Glomerular endothelial cell (primary cell): ENCODE results near the gene NCBP2L. TPM values are rescaled to one million over a fixed set of nuclear protein-coding genes. Genes with fewer than 3 reads are reported as not detected.
"Not testable (repeated sequence)": the region's sequence is repeated elsewhere in the genome, so short reads cannot be mapped to it uniquely, and the experiment has no call there.

Experiments used
- DNase-seq: peaks from one replicate; pipeline ENCODE4 v3.0.0-alpha.2; 2011; ENCODE audit warnings: low read depth, low spot score; ENCODE audit errors: extremely low read depth
- total RNA-seq: library from RNA; depleted of rRNA; stranded (reverse); fragments of >200 nt; gene quantifications from 2 replicates; pipeline ENCODE4 v1.2.3, GENCODE V29; 2015

NCBP2L gene
- total RNA-seq, 1 donor from 2014 or later: not detected

DNA sequence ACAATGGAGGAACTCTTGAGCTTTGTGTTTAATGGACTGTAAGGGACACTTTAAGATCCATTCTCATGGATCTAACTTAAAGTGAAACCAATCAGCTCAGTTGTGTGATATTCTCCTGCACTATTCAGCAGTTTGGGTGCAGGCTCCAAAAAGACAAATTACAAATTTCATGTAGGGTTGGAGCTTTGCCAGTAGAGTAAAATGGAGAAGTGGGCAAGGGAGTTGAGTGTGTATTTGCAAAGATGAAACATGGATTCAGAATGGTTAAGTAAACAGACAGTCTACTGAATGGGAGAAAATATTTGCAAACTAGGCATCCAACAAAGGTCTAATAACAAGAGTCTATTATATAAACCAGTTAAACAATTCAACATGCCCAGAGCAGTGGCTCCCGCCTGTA lies 26.9 kb downstream of the NCBP2L start:
- no peak for DNase-seq

DNA sequence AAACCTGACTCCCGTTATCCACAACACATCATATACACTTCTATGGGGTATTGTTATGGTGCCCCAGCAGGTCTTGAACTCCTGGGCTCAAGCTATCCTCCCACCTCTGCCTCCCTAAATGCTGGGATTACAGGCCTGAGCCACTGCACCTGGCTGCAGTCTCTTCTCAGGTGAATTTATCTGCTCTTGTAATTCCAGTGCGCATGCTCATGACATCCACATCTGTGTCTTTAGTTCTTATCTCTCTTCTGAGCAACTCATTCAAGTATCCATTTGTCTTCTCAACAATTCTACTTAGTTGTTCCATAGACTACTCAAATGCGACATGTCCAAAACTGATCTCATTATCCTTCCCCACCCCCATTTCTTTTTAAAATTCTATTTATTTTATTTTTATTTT lies 27.6 kb downstream of the NCBP2L start:
- no peak for DNase-seq

DNA sequence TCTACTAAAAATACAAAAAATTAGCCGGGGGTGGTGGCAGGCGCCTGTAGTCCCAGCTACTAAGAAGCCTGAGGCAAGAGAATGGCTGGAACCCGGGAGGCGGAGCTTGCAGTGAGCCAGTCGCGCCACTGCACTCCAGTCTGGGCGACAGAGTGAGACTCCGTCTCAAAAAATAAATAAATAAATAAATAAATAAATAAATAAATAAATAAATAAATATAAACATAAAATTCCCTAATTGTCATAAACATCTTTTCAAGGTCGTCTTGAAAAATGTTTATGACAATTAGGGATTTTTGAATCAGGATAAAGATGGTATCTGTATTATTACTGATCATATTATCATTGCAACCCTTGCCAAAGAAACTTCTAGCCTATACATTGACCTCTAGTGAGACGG lies 32.5 kb downstream of the NCBP2L start:
- DNase-seq: not testable (repeated sequence)

DNA sequence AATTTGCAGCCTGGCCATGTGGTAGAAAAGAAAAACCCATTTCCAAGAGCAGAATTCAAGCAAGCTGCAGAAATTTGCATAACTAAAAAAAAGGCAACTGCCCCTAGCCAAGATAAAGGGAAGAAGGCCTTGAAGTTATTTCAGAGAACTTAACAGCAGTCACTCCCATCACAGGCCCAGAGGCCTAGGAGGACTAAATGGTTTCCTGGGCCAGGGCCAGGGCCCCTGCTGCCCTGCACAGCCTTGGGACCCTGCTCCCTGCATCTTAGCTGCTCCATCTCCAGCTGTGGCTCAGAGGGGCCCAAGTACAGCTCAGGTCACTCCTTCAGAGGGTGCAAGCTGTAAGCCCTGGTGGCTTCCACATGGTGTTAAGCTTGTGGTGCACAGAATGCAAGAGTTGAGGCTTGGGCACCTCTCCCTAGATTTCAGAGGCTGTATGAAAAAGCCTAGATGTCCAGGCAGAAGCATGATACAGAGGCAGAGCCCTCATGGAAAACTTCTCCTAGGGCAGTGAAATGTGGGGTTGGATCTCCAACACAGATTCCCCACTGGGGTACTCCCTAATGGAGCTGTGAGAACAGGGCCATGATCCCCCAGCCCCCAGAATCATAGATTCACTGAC lies 41.5 kb downstream of the NCBP2L start:
- no peak for DNase-seq

DNA sequence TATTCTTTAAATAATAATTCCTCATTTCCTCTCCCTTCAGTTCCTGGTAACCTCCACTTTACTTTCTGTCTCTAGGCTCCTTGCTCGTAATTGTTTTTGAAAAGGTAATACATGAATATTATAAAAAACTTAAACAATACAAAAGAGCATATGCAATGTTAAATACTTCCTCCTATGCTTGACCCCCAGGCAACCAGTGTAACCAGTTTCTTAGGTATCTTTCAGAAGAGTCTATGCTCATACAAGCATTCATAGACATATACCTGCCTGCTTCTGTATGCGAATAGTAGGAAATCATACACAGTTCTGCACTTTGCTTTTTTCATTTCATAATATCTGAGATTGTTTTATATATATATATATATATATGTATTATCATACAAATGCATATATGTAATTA lies 45.5 kb downstream of the NCBP2L start:
- DNase-seq: no peak

DNA sequence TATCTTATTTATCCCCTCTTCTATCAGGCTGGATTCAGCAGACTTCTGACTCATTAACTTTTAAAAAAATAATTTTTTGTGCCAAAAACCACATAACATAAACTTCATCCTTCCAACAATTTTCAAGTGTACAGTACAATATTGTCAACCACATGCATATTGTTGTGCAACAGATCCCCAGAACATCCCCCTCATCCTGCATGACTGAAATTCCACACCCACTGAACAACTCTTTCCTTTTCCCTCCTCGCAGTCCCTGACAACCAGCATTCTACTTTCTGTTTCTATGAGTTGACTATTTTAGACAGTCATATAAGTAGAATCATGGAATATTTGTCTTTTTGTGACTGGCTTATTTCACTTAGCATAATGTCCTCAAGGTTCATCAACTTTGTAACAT lies 45.9 kb downstream of the NCBP2L start:
- no peak for DNase-seq

DNA sequence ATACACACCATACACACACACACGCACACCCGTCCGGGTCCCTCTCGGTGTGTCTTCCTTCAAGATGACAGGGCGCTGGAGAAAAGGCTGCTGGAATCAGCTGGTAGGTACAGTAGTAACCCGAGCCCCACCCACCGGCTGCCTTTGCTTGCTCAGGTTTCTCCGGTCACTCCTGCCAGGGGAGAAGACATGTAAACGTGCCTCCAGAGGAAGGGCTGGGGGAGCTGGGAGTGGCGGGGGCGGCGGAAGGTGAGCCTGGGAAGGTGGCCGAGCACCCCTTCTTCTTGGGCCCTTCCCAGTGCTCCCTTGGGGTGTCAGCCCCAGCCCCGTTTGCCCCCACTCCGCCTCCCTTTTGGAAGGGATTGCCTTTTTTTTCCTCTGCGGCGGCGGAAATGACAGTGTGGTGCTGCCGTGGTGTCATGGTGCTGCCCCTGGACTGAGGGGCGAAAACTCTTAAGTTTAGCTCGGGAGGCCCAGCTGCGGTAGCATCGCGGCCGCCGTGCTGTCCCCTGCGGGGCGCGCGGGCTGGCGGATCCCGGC lies 48.2 kb downstream of the NCBP2L start, which contains the start of gene MID2:
TSS of gene MID2 (plus strand) at position 169 of the 540 bp plus-strand sequence. CDS start 561 bp downstream, outside the sequence.
- no peak for DNase-seq

DNA sequence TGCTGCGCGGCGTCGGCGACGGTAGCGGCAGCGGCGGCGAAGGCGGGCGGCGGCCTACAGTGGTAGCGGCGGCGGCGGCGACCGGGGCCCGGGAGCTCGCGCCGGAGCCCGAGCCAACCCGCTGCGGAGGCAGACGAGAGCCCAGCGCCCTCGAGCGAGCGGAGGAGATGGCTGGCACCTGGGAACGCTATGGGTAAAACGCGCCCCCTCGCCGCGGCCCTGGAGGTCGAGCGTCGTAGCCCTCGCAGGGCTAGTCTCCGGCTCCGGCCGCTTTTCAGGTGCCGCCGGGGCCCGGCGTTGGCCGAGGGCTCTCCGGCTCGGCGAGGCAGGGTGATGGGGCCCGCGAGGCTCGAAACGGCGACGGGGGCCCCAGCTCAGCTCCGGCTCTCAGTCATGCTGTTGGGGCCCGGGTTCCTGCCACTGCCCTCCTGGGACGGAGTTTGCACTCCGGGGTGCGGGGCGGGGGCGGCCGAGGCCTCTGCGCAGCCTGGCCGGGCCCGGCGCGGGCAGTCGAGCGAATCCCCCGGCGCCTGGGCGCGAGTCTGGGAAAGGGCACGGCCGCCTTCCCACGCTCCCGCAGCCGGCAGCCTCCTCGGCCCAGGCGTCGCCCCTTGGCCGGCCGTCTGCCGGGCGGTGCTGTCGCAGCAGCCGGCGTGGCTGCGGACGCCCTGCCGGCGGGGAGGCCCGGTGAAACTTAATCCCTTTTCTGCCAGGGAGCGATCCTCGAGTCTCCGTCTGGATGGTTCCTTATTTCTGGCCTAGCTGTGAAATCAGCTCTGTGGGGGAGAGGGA lies 48.9 kb downstream of the NCBP2L start:
- DNase-seq: no peak

DNA sequence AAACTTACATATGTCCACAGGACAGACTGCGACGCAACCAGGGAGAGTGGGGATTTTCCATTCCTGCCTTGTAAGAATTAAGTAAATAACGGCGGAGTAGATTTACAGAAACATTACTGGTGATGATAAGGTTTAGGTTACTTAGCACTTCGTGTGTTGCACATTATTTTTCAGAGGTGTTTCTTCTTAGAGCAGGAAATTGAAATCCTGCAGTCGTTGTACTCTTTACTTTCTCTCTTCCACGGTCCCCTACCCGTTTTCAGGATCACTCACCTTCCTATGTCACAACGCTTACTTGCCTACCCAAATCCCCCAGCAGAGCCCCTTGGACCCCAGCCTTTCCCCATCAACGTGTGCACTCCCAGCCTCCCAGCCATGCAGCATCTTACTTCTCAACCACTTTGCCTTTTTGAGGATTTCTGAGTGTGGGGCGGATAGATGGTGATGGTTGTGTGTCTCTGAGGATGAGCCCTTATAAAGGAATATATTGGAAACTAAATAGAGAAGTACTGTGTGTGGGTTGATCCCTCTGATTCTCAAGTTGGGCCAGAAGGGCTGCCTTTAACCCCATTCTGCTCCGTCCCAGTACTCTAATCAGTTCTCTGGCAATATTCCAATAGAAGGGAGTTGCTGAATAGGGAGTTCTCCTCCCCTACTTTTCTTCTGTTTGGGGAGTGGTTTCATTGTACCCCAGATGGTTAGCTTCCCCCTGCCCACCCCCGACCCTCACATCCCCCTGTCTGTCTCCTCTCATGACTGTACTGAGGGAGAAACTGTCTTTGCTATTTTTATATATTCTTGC lies 49.7 kb downstream of the NCBP2L start:
- DNase-seq: no peak

DNA sequence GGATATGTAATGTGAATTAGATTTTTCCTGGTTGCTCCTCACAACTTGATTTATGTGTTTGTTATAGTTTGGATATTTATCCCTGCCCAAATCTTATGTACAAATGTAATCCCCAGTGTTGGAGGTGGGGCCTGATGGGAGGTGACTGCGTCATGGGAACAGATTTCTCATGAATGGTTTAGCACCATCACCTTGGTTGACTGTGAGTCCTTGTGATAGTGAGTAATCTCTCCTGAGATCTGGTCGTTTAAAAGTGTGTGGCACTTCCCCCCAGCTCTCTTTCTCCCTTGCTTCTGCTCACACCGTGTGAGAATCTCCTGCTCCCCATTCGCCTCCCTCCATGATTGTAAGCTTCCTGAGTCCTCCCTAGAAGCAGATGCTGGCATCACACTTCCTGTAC lies 50.3 kb downstream of the NCBP2L start:
- DNase-seq: no peak

DNA sequence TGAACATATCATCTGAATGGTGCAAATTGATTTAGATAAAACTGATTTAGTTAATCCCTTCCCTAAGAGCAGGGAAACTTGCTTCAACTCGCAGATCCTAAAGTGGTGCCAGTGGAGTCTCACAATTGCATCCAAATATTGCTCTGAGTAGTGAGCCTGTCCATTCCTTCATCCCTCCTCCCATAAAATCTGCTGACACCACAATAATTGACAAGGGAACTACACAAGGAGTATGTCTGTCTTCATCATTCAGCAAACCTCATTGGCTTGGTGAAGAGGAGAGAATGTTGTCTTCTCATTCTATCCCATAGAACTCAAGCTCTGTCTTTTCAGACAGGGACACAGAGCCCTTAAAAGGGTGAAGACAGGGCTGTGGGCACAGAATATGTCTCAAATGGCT lies 52.3 kb downstream of the NCBP2L start:
- DNase-seq: no peak

DNA sequence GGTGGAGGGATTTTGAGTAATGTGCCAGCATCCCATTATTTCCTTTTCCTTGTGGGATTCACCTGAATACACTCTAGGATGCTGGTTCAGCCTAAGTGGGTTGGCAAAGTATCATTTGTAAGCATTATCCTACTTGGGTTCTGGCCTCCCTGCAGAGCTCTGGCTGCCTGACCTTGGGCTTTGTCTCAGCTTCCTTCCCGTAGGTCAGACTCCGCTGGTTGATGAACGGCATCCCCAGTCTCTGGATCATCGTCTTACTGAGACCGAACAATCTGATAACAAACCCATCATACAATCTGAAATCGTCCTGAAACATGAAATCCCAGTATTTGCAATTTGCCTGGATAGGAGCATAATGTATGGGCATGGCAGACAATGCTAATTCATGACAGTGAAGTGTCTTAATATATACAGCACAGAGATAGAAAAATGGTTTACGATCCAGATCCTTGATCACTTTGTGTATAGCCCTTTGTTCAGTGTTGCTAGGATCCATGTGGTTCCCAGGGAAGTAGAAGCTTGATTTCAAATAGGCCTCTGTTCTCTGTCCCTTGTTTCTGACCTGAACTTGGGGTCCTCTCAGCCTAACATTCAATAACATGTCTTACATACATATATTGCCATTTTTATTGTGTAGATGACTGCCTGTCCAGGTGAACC lies 53.7 kb downstream of the NCBP2L start:
- no peak for DNase-seq

DNA sequence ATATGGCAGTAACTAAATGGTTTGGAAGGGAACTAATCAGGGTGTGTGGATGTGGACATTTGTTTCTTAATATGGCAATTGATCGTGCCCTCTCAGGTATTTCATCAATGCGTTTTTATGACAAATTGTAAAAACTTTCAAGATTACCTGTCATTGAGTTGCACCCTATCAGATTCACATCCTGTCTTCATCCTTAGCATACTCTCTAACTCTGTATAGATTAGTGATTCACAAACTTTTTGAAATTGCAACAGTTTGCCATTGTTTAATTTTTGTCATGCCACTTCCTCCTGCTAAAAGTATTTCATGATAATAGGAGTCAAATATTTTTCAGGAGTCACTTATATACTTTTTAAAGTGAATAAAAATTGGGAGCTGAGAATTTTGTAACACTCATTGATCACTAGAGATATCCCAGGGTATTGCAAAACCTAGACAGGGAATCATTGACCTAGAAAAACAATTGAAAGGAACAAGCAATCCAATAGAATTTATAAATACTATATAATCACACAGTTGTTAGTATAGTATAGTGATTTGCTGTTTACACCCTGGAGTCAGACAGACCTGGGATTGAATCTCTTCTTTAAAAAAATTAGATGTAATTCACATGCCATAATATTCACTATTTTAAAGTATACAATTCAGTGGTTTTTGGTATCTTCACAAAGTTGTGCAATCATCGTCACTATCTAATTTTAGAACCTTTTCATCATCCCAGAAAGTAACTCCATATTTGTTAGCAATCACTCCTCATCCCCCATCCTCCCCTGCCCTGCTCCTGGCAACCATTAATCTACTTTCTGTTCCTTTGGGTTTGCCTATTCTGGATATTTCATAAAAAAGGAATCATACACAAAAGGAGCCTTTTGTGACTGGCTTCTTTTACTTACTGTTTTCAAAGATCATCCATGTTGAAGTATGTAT lies 57.0 kb downstream of the NCBP2L start:
- no peak for DNase-seq

DNA sequence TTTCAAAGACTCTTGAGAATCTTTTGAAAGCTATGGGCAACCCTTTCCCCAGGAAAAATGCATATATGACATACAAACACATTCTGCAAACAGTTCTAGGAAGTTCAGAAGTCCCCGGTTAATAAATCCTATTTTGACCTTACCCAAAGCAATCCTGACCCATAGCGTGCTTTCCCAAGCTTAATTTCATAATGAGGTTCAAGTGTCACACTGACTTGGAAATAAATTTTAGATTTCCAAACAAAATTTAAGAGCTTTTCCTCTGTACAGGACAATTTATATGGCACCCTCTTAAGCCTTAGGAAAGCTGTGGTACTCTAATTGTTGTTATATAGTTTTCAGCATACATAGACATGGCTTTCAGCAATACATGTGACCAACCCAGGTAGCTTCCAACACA lies 59.4 kb downstream of the NCBP2L start:
- no peak for DNase-seq

DNA sequence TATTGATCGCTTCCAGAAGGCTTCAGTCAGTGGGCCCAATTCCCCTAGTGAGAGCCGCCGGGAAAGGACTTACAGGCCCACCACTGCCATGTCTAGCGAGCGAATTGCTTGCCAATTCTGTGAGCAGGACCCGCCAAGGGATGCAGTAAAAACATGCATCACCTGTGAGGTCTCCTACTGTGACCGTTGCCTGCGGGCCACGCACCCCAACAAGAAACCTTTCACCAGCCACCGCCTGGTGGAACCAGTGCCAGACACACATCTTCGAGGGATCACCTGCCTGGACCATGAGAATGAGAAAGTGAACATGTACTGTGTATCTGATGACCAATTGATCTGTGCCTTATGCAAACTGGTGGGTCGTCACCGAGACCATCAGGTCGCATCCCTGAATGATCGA lies 63.4 kb downstream of the NCBP2L start:
- DNase-seq: no peak

DNA sequence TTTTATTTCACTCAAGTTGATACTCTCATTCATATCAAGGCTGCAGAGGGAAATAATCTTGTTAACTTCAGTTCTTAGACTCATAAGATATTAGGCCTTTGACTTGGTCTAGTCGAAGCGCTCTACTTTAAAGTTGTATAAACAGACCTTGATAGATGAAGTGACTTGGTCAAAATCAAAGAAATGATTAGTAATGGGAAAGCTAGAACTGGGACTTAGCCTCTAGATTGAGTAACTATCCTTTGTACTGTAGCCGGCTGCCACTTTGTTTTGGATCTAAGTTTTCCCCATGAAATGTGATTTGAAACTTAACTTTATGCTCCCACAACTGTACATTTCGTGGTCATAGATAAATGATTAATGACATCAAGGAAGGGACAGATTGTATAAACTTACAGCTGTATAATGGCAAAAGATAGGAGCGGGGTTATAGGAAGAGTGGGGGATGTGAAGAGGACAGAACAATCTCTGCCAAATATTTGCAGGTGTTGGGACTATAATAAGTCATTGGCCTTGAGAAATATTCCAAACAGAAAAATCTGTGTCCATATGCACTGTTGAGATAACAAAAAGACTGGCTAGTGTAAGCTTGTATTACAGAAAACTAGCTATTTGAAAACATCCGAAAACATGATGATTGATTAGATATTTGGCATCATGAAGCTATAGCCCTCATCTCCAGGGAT lies 65.3 kb downstream of the NCBP2L start:
- no peak for DNase-seq
